ENCODE data around the gene PLA2G5. TPM values are rescaled to one million over a fixed set of nuclear protein-coding genes. Genes with fewer than 3 reads are reported as not detected.

Gene PLA2G5
- total RNA-seq, 2 experiments from 2014 or later, result not detected

DNA sequence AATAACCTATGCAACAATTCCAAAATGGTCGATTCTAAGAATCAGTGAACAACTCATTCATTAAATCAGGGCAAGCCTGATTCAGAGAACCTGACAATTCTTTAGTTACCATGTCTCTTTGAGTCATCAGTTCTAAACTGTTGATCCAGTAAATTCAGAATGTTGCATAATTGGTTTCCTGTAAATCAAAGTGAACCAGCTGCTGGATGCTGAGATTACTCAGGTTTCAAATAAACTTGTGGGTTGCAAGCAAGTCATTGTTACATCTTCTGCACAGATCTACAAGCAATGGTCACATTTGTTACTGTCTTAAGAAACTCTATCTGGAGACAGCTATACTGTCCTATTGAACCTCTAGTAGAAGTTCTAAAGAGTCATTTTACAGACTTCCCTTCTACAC lies 32.9 kb downstream of the PLA2G5 start:
- no peak overlapping the region for H3K27ac ChIP-seq (ENCODE audit: low read depth, low read length, poor library complexity, severe bottlenecking)
- H3K9me2 ChIP-seq (ENCODE audit: insufficient read depth, low read length), result no peaks in the 10 kb centered on the region
- no peaks in the 10 kb centered on the region for H3K9me3 ChIP-seq (ENCODE audit: low read length)
- POLR2A ChIA-PET, result no interaction called here
- no peak overlapping the region for H2AFZ ChIP-seq (ENCODE audit: low read length)
- intact Hi-C loops (cut with micrococcal nuclease; ENCODE audit: unreplicated experiment), result loop anchor here (5.0 kb wide), 1 partner anchor 186 kb away; no protein-coding TSS in a partner anchor
- no peak overlapping the region for H3K4me3 ChIP-seq (ENCODE audit: low read depth, low read length, poor library complexity, severe bottlenecking)
- no peak overlapping the region for H3K4me2 ChIP-seq (ENCODE audit: low read length)
- BruUV-seq (replicated peaks), result no TSS peak
- CTCF ChIA-PET (ENCODE audit: unreplicated experiment), result no interaction called here
- no peak for DNase-seq (ENCODE audit: low spot score)
- no peaks in the 10 kb centered on the region for H3K79me2 ChIP-seq (ENCODE audit: insufficient read depth, low read depth, low read length)
- no peaks in the 10 kb centered on the region for H4K20me1 ChIP-seq (ENCODE audit: insufficient read depth, low read length)
- no peaks in the 10 kb centered on the region for H3K36me3 ChIP-seq (ENCODE audit: insufficient read depth, low read length)
- no peaks in the 10 kb centered on the region for H3K4me1 ChIP-seq (ENCODE audit: insufficient read depth, low read length, poor library complexity, severe bottlenecking)
- TF ChIP-seq, protein P1, sequence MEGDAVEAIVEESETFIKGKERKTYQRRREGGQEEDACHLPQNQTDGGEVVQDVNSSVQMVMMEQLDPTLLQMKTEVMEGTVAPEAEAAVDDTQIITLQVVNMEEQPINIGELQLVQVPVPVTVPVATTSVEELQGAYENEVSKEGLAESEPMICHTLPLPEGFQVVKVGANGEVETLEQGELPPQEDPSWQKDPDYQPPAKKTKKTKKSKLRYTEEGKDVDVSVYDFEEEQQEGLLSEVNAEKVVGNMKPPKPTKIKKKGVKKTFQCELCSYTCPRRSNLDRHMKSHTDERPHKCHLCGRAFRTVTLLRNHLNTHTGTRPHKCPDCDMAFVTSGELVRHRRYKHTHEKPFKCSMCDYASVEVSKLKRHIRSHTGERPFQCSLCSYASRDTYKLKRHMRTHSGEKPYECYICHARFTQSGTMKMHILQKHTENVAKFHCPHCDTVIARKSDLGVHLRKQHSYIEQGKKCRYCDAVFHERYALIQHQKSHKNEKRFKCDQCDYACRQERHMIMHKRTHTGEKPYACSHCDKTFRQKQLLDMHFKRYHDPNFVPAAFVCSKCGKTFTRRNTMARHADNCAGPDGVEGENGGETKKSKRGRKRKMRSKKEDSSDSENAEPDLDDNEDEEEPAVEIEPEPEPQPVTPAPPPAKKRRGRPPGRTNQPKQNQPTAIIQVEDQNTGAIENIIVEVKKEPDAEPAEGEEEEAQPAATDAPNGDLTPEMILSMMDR (conservative IDR thresholded peaks at IDR 0.05; ENCODE audit: low read length), result no peak
- no peak for TF ChIP-seq EZH2phosphoT487 (IDR thresholded peaks at IDR 0.05; ENCODE audit: borderline replicate concordance, low read depth, low read length)

DNA sequence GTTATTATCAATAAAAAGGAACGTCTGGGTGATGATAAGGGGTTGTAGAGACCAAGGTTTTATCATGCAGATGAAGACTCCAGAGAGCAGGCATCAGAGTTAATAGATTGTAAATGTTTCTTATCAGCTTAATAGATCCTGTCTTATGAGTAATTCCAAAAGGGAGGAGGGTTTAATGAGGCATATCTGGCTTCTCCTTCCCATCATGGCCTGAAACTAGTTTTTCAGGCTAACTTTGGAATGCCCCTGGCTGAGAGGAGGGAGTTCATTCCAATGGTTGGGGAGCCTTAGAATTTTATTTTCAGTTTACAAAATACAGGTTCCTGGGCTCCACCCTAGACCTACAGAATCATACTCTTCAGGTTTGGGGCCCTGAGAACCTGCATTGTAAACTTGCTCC lies 35.9 kb downstream of the PLA2G5 start:
- no peak overlapping the region for H3K4me2 ChIP-seq (ENCODE audit: low read length)
- no peaks in the 10 kb centered on the region for H3K9me2 ChIP-seq (ENCODE audit: insufficient read depth, low read length)
- CTCF ChIA-PET (ENCODE audit: unreplicated experiment), result no interaction called here
- no peaks in the 10 kb centered on the region for H4K20me1 ChIP-seq (ENCODE audit: insufficient read depth, low read length)
- H3K79me2 ChIP-seq (ENCODE audit: insufficient read depth, low read depth, low read length), result no peaks in the 10 kb centered on the region
- H3K4me3 ChIP-seq (ENCODE audit: low read depth, low read length, poor library complexity, severe bottlenecking), result no peak overlapping the region
- DNase-seq (ENCODE audit: low spot score), result no peak
- no TSS peak for BruUV-seq (replicated peaks)
- H3K27ac ChIP-seq (ENCODE audit: low read depth, low read length, poor library complexity, severe bottlenecking), result no peak overlapping the region
- no peaks in the 10 kb centered on the region for H3K4me1 ChIP-seq (ENCODE audit: insufficient read depth, low read length, poor library complexity, severe bottlenecking)
- H3K9me3 ChIP-seq (ENCODE audit: low read length), result no peaks in the 10 kb centered on the region
- no peak for TF ChIP-seq EZH2phosphoT487 (IDR thresholded peaks at IDR 0.05; ENCODE audit: borderline replicate concordance, low read depth, low read length)
- TF ChIP-seq, protein P1 (conservative IDR thresholded peaks at IDR 0.05; ENCODE audit: low read length), result no peak
- no peak overlapping the region for H2AFZ ChIP-seq (ENCODE audit: low read length)
- no peaks in the 10 kb centered on the region for H3K36me3 ChIP-seq (ENCODE audit: insufficient read depth, low read length)
- POLR2A ChIA-PET, result no interaction called here
- intact Hi-C loops (cut with micrococcal nuclease; ENCODE audit: unreplicated experiment), result no loop called here

DNA sequence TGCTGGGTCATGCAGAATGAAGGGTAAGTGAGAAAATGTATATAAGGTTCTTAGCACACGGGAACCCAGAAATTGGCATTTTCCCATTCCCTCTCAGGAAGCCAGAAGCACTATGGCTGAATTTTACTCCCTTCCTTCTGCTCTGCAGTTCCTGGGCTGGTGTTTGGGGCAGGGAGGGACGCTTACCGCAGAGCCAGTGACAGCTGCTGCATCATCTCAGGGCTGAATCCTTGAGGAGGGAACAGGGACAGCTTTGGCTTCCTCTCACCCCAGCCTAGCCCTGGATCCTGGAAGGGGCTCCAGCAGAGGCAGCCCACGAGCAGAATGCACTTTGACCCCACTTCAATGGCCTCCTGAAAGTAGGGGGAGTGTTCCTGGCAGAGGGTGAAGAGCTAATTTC lies 37.4 kb downstream of the PLA2G5 start:
- Histone ChIP-seq H3K9me3 (ENCODE audit: low read length) (no peaks in the 10 kb centered on the region), H3K4me3 (ENCODE audit: low read depth, low read length, poor library complexity, severe bottlenecking) (no peak overlapping the region), H3K4me2 (ENCODE audit: low read length) (no peak overlapping the region), H3K36me3 (ENCODE audit: insufficient read depth, low read length) (no peaks in the 10 kb centered on the region), H3K4me1 (ENCODE audit: insufficient read depth, low read length, poor library complexity, severe bottlenecking) (no peaks in the 10 kb centered on the region), H3K79me2 (ENCODE audit: insufficient read depth, low read depth, low read length) (no peaks in the 10 kb centered on the region), H4K20me1 (ENCODE audit: insufficient read depth, low read length) (no peaks in the 10 kb centered on the region), H2AFZ (ENCODE audit: low read length) (no peak overlapping the region), H3K9me2 (ENCODE audit: insufficient read depth, low read length) (no peaks in the 10 kb centered on the region), H3K27ac (ENCODE audit: low read depth, low read length, poor library complexity, severe bottlenecking) (no peak overlapping the region)
- no peak for TF ChIP-seq EZH2phosphoT487 (IDR thresholded peaks at IDR 0.05; ENCODE audit: borderline replicate concordance, low read depth, low read length)
- TF ChIP-seq, protein P1 (conservative IDR thresholded peaks at IDR 0.05; ENCODE audit: low read length), result no peak
- ChIA-PET POLR2A (no interaction called here), CTCF (ENCODE audit: unreplicated experiment) (no interaction called here)
- DNase-seq (ENCODE audit: low spot score), result no peak
- no TSS peak for BruUV-seq (replicated peaks)
- intact Hi-C loops (cut with micrococcal nuclease; ENCODE audit: unreplicated experiment), result no loop called here
